Activated gamma-delta T cell treated with Interleukin-2 at 50 U/mL for 16 hours (primary cell): ENCODE data around the gene PDS5A.
"Not testable (repeated sequence)": the region's sequence is repeated elsewhere in the genome, so short reads cannot be mapped to it uniquely, and the experiment has no call there.

Experiments
- DNase-seq: peaks from one replicate; pipeline ENCODE4 v3.0.0-alpha.2; 2020

The PDS5A gene

GRCh38 chr4:39893693-39894072 is 84.0 kb downstream of the PDS5A start:
- no peak for DNase-seq

DNA sequence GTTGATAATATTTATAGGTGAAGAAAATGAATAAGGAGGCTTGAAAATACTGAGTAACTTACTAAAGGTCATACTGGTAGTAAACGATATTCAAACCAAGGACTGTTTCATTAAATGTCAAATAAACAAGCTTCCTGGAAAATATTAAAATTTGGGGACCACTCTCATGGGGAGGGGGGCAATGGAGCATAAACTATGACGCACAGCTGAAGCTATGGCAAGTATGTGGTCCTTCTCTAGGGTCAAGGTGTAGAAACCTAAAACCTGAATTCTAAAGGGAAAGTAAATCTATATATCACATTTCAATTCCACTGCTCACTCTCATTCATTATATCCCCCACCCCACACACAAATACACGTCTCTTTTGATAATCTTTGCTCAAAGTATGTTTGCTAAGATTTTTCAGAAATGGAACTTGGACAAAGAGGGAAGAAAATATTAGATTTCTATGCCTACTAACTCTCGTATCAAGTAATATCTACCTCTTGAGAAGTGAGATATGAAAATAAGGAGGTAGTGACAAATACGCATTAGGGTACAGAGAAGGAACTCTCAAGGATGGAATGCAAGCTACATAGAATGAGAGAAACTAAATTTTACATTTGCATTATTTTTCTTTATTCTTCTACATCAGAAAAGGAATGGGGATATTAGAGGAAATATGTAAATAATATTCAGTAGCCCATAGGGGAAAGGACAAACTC is 84.6 kb downstream of the PDS5A start:
- DNase-seq = no peak

DNA sequence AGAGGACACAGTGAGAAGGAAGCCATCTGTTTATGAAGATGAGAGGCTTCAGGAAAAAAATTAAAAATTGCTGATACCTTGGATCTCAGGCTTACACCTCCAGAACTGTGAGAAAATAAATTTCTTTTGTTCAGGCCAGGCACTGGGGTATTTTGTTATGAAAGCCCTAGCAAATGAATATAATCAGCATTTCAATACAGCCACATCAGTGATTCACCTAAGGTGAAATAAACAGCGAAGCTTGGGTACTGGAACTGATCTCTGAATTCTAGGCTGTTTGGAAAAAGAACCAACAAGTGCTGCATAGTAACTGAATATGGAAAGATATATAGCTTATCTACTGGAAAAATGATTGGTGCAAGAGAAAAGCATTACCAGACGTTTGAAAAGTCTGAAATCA is 88.5 kb downstream of the PDS5A start:
- no peak for DNase-seq

- no peak for DNase-seq
Observed at GRCh38 chr4:39888541-39888940, 89.2 kb downstream of the PDS5A start.

- no peak for DNase-seq
Observed at GRCh38 chr4:39883646-39884045, 94.1 kb downstream of the PDS5A start.

DNA sequence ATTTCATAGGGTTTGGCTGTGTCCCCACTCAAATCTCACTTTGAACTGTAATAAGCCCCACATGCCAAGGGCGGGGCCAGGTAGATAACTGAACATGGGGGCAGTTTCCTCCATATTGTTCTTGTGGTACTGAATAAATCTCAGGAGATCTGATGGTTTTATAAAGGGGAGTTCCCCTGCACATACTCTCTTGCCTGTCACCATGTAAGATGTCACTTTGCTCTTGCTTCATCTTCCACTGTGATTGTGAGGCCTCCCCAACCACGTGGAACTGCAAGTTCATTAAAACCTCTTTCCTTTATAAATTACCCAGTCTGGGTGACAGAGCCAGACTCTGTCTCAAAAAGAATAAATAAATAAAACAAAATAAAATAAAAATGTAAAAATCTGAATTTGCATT is 95.9 kb downstream of the PDS5A start:
- no peak for DNase-seq

DNA sequence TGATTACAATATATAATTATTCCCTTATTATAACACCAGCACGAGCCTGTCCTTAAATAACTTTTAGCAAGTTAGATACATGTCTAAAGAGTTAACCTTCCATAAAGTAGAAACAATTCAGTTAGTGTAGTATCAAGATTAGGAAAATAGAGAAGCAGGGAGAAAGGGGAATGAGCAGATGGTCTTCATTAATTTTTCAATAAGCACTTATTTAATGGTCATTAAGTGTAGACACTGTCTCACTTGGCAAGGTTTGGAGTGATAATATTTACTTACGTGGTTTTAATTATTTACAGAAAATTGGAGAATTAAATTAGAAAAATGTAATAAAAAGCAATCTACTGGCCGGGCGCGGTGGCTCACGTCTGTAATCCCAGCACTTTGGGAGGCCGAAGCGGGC is 99.7 kb downstream of the PDS5A start:
- no peak for DNase-seq

DNA sequence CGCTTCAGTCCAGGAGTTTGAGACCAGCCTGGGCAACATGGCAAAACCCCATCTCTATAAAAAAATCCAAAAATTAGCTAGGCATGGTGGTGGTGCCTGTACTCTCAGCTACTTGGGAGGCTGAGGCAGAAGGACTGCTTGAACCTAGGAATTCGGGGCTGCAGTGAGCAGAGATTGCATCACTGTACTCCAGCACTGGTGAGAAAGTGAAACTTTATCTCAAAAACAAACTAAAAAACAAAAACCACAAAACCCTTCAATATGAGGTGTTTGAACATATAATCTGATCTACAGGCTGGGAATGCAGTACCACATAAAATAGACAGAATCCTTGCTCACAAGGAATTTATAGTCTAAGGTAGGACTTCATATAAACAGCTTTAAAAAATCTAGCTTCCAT is 103.9 kb downstream of the PDS5A start:
- DNase-seq = no peak

GRCh38 chr4:39865280-39865679 is 112.4 kb downstream of the PDS5A start:
- DNase-seq = no peak

- DNase-seq = no peak
Observed at GRCh38 chr4:39864391-39864790, 113.3 kb downstream of the PDS5A start.

- DNase-seq = no peak
Observed at GRCh38 chr4:39860804-39861203, 116.9 kb downstream of the PDS5A start.

- no peak for DNase-seq
Observed at GRCh38 chr4:39855909-39856512, 121.7 kb downstream of the PDS5A start.

DNA sequence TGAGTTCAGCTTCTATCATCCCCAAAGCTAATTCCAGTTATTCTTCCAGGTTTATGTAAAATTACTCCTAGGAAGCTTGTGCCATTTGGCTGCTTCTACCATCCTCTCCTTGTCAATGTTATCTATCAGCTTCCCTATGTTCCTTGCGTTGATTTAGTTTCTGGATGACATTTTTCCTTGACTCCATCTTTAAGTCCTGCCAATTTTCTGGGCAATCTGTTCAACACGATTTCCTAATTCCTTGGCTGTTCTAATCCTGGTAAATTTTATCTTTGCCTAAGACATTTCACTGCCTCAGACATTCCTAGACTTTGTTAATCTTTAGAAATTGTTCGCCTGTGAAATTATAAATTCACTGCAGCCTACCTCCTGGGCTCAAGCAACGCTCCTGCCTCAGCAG is 125.1 kb downstream of the PDS5A start:
- no peak for DNase-seq

- DNase-seq = no peak
Observed at GRCh38 chr4:39850727-39851126, 127.0 kb downstream of the PDS5A start.

DNA sequence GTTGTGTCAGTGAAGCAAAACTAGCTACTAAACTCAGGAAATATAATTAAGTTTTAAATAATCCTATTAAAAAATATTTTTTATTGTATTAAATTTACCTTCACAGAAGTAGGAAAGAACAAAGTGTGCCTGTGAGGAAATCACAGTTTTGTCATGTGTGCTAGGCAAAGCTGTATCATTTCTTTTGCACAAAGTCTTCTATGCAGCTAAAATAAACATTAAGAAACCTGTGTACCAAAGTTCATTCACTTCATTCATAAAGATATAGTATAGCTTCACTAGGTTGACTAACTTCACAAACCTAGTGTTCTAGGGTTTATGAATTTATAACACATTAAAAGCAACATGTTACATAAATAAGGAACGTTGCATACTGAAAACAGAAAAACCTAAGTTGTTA is 131.0 kb downstream of the PDS5A start:
- no peak for DNase-seq

- DNase-seq = no peak
Observed at GRCh38 chr4:39846120-39846519, 131.6 kb downstream of the PDS5A start.

- DNase-seq = no peak
Observed at GRCh38 chr4:39841894-39842293, 135.8 kb downstream of the PDS5A start.

GRCh38 chr4:39840516-39840915 is 137.2 kb downstream of the PDS5A start:
- DNase-seq = not testable (repeated sequence)

DNA sequence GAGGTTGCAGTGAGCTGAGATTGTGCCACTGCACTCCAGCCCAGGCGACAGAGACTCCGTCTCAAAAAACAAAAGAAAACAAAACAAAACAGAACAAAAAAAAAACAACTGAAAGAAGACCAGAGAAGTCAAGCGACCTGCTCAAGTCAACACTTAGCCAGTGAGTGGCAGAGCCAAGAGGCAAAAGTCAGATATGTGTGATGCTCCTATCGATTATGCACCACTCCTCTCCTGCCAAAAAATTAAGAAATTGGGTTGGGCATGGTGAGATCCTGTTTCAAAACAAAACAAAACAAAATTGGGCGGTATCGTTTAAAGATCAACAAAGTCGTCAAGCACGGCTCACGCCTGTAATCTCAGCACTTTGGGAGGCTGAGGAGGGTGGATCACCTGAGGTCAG is 137.7 kb downstream of the PDS5A start:
- DNase-seq = no peak

- not testable (repeated sequence) for DNase-seq
Observed at GRCh38 chr4:39838431-39838830, 139.3 kb downstream of the PDS5A start.

GRCh38 chr4:39834269-39834668 is 143.4 kb downstream of the PDS5A start:
- no peak for DNase-seq

DNA sequence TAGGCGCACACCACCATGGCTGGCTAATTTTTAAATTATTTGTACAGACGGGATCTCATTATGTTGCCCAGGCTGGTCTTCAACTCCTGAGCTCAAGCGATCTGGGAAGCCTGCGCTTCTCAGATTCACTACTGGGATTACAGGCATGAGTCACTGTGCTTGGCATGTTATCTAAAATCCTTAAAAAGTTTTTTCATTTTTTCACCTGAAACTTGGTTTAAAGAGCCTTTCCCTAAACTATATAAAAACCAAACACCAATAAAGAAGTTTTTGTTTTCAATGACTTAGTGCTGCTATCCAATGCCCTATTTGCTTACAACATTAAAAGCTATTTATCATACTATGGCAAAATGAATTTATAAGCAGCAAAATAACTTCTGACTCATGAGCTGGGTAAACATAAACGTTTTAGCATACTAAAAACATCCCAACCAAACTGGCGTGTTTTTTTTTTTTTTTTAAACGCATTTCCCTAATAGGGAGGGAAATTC is 151.9 kb downstream of the PDS5A start:
- no peak for DNase-seq

DNA sequence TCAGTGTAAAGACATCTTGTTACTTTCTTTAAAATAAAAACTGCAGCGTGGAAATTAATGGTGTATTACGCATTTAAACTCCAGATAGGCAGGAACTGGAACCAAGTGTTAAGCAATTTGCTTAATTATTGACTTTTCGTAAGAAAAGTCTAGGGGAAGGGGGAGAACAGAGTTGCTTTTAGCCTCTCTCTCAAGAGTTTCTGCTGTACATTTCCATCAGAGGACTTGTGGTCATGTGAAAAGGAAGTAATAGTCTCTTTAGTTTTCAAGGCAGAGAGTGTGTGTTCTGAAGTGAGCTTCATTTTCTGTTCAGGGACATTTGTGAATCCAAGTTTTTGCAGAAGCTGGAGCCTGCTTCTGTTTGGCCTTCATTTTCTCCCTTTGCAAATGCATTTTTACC is 152.6 kb downstream of the PDS5A start:
- DNase-seq = no peak

DNA sequence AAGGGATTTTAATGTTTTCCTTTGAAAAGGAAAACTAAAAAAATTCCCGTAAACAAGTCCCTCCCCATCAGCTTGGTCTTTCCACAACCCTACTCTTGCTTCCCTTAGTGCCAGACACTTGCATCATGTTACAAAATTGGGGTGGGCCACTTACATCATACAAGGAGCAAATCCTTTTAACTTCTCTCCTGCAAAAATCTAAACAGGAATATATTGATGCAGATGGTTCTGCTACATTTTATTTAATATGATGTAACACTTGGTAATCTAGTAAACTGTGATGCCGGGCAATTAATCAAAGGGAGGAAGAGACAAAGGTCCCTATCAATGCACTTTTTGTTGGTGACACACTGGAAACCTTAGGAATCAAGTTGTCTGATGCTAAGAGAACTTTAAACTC is 154.5 kb downstream of the PDS5A start:
- no peak for DNase-seq

DNA sequence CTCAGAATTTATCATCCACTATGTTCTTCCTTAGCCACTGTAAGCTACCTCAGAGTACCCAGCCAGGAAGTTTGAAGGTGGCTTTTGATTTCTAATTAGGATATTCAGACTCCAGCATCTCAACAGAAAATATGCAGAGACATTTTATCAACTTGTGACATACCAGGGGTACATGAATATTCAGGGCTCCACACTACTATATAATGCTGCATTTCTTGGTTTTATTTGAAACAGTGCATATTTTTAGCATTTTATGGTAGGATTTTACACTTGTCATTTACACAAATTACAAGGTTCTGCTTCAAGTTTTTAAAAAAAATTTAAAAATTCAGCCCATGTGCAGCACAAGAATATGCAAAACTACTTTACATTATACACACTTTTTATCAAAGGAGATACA is 155.0 kb downstream of the PDS5A start:
- DNase-seq = no peak
